PC-9 (cell line): ENCODE measurements around the gene AHNAK. TPM values are rescaled to one million over a fixed set of nuclear protein-coding genes. Genes with fewer than 3 reads are reported as not detected.
"Not testable (repeated sequence)": the region's sequence is repeated elsewhere in the genome, so short reads cannot be mapped to it uniquely, and the experiment has no call there.

Experiments
- BruUV-seq: library from RNA; stranded (reverse); fragments of 400-500 nt; replicated peaks from 2 replicates; lab custom pipeline; 2021; lab: Mats Ljungman, UMichigan
- CTCF ChIA-PET: fragments of 300-600 bp; sonication (Branson Sonifier 250); formaldehyde crosslinking; loops from one replicate; lab custom pipeline; 2022; ENCODE audit warnings: antibody characterized with exemption; lab: Charles Lee
- POLR2A ChIA-PET: fragments of 300-600 bp; sonication (Branson Sonifier 250); formaldehyde crosslinking; loops from one replicate; lab custom pipeline; 2022; ENCODE audit warnings: antibody characterized with exemption; ENCODE audit not compliant: unreplicated experiment; lab: Charles Lee
- DNase-seq, 2 experiments: peaks; one replicate each; pipeline versions ENCODE4 v3.0.0 to v3.0.0-alpha.2; 2015 to 2022; ENCODE audit warnings: mixed read lengths in 1 of 2
- H2AFZ ChIP-seq: fragments of 200-600 bp; sonication (generic); 2 replicates; pipeline ENCODE4 v1.8.1; 2017; ENCODE audit warnings: antibody characterized with exemption
- H3F3A ChIP-seq: fragments of 200-600 bp; sonication (generic); 2 replicates; pipeline ENCODE4 v1.8.1; 2017; ENCODE audit warnings: antibody characterized with exemption, mild to moderate bottlenecking, low read depth; ENCODE audit not compliant: insufficient read depth
- H3K27ac ChIP-seq: fragments of 200-600 bp; sonication (generic); 2 replicates; pipeline ENCODE4 v1.6.1; 2016; ENCODE audit warnings: mixed run types
- H3K27me3 ChIP-seq: fragments of 200-600 bp; sonication (generic); 2 replicates; pipeline ENCODE4 v1.6.1; 2016; ENCODE audit warnings: low read depth, mixed run types; ENCODE audit not compliant: insufficient read depth
- H3K36me3 ChIP-seq: fragments of 200-600 bp; sonication (generic); 2 replicates; pipeline ENCODE4 v1.6.1; 2016; ENCODE audit warnings: low read depth, mixed run types
- H3K4me1 ChIP-seq: fragments of 200-600 bp; sonication (generic); replicated peaks from 2 replicates; pipeline ENCODE4 v1.6.1; 2016; ENCODE audit warnings: mixed run types; ENCODE audit not compliant: insufficient read depth
- H3K4me2 ChIP-seq: fragments of 200-600 bp; sonication (generic); 2 replicates; pipeline ENCODE4 v1.6.1; 2017; ENCODE audit warnings: mixed run types
- H3K4me3 ChIP-seq: fragments of 200-600 bp; sonication (generic); 2 replicates; pipeline ENCODE4 v1.6.1; 2016; ENCODE audit warnings: mixed run types
- H3K79me2 ChIP-seq: fragments of 200-600 bp; sonication (generic); 2 replicates; pipeline ENCODE4 v1.6.1; 2017; ENCODE audit warnings: low read depth, mixed run types
- H3K9me2 ChIP-seq: fragments of 200-600 bp; sonication (generic); 2 replicates; pipeline ENCODE4 v1.8.1; 2017; ENCODE audit warnings: mild to moderate bottlenecking; ENCODE audit not compliant: insufficient read depth
- H3K9me3 ChIP-seq: fragments of 200-600 bp; sonication (generic); 2 replicates; pipeline ENCODE4 v1.8.1; 2016; ENCODE audit warnings: low read depth; ENCODE audit not compliant: insufficient read depth
- H4K20me1 ChIP-seq: fragments of 200-600 bp; sonication (generic); 2 replicates; pipeline ENCODE4 v1.8.1; 2017; ENCODE audit not compliant: insufficient read depth
- EZH2 ChIP-seq: fragments of 200-600 bp; sonication (generic); IDR thresholded peaks from 2 replicates; pipeline ENCODE4 v1.8.0; 2017; ENCODE audit warnings: antibody characterized with exemption, low read depth
- intact Hi-C: fragments of 100-400 bp; cut with micrococcal nuclease; formaldehyde crosslinking; loops from one replicate; pipeline ENCODE4 v1.10.0; 2022; ENCODE audit not compliant: unreplicated experiment
- total RNA-seq: library from RNA; stranded (reverse); gene quantifications from 2 replicates; pipeline ENCODE4 v1.2.3, GENCODE V29; 2021
- TF ChIP-seq, protein P1 (sequence below): fragments of 200-600 bp; sonication (generic); conservative IDR thresholded peaks from 2 replicates; pipeline ENCODE4 v1.6.1; 2017; ENCODE audit warnings: mixed run types, antibody characterized with exemption, mild to moderate bottlenecking, moderate library complexity

AHNAK gene
- total RNA-seq, 1 experiment from 2014 or later = 632 TPM

DNA sequence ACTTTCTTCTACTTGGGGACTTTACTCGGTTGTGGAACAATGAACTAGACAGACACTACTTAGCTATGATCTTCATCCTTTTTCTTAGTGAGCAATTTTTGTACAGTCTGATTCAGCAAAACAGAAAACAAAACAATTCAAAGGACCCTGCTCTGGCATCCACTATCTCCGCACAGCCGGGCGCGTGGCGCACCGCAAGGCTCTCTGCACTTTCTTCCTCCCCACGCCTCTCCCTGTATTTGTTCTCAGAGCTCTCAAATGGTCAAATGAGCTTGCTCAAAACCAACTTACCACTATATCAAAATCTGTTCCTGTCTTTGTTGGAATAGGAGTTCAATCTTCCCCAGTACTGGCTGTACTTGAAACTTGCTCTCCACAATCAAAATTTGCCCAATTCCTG, 19.6 kb upstream of the AHNAK start:
- no TSS peak for BruUV-seq
- Histone ChIP-seq H3K79me2 (peaks cover 88% of the 10 kb centered on the region), H3K27me3 (no peaks in the 10 kb centered on the region), H4K20me1 (peaks cover 91% of the 10 kb centered on the region), H2AFZ (no peak overlapping the region), H3K36me3 (peaks cover 71% of the 10 kb centered on the region), H3K4me2 (no peak overlapping the region), H3K4me3 (no peak overlapping the region), H3K4me1 (peaks cover 48% of the 10 kb centered on the region), H3K9me3 (no peaks in the 10 kb centered on the region), H3K9me2 (no peaks in the 10 kb centered on the region), H3F3A (peaks cover 99% of the 10 kb centered on the region), H3K27ac (peak overlapping the region; percentile 36; the same call in 1 of the 2 replicates)
- POLR2A ChIA-PET = no interaction called here
- no peak for TF ChIP-seq EZH2
- TF ChIP-seq, protein P1, sequence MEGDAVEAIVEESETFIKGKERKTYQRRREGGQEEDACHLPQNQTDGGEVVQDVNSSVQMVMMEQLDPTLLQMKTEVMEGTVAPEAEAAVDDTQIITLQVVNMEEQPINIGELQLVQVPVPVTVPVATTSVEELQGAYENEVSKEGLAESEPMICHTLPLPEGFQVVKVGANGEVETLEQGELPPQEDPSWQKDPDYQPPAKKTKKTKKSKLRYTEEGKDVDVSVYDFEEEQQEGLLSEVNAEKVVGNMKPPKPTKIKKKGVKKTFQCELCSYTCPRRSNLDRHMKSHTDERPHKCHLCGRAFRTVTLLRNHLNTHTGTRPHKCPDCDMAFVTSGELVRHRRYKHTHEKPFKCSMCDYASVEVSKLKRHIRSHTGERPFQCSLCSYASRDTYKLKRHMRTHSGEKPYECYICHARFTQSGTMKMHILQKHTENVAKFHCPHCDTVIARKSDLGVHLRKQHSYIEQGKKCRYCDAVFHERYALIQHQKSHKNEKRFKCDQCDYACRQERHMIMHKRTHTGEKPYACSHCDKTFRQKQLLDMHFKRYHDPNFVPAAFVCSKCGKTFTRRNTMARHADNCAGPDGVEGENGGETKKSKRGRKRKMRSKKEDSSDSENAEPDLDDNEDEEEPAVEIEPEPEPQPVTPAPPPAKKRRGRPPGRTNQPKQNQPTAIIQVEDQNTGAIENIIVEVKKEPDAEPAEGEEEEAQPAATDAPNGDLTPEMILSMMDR = no peak
- intact Hi-C loops = no loop called here
- CTCF ChIA-PET = interaction anchor here (0.6 to 1.3 kb wide), 2 partner anchors 70 to 172 kb away, joined by 4 to 13 read pairs; no protein-coding TSS in a partner anchor
- DNase-seq = no peak

DNA sequence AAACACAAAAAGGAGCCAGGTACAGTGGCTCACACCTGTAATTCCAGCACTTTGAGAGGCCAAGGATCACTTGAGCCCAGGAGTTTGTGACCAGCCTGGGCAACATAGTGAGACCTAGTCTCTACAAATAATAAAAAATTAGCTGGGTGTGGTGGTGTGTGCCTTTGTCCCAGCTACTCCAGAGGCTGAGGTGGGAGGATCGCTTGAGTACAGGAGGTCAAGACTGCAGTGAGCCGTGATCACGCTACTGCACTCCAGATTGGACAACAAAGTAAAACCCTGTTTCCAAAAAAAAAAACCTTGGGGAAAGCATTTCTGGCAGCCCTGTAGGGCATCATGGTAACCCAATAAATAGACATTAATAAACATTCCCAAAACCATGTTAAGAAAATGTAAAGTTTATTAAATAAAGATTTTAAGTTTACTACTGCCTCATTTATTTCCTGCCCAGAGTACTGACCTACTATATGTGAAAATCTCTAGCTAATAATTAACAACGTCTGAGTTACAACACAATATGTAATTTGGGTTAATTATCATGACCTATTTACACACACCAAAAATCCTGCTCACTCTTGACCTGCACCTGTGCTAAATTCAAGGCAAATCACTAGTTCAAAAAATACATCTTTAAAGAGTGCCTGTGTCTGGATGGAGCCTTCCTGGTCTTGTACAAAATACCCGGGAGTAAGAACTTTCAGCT, 18.6 kb upstream of the AHNAK start:
- peaks cover 46% of the 10 kb centered on the region for H3K4me1 ChIP-seq
- ChIA-PET POLR2A (no interaction called here), CTCF (interaction anchor here (0.7 to 1.3 kb wide), 3 partner anchors 9 to 231 kb away, joined by 3 to 4 read pairs (median 4); partner anchors contain the start of gene EEF1G)
- DNase-seq = no peak
- H3K79me2 ChIP-seq = peaks cover 80% of the 10 kb centered on the region
- peaks cover 97% of the 10 kb centered on the region for H3F3A ChIP-seq
- H3K27ac ChIP-seq = peak overlapping the region; percentile 23; the same call in 1 of the 2 replicates
- H3K36me3 ChIP-seq = peaks cover 62% of the 10 kb centered on the region
- intact Hi-C loops = no loop called here
- H3K9me3 ChIP-seq = no peaks in the 10 kb centered on the region
- H3K4me3 ChIP-seq = no peak overlapping the region
- H3K27me3 ChIP-seq = no peaks in the 10 kb centered on the region
- H3K9me2 ChIP-seq = no peaks in the 10 kb centered on the region
- no peak overlapping the region for H2AFZ ChIP-seq
- no peak overlapping the region for H3K4me2 ChIP-seq
- BruUV-seq = no TSS peak
- peaks cover 88% of the 10 kb centered on the region for H4K20me1 ChIP-seq
- no peak for TF ChIP-seq EZH2
- TF ChIP-seq, protein P1 = no peak

DNA sequence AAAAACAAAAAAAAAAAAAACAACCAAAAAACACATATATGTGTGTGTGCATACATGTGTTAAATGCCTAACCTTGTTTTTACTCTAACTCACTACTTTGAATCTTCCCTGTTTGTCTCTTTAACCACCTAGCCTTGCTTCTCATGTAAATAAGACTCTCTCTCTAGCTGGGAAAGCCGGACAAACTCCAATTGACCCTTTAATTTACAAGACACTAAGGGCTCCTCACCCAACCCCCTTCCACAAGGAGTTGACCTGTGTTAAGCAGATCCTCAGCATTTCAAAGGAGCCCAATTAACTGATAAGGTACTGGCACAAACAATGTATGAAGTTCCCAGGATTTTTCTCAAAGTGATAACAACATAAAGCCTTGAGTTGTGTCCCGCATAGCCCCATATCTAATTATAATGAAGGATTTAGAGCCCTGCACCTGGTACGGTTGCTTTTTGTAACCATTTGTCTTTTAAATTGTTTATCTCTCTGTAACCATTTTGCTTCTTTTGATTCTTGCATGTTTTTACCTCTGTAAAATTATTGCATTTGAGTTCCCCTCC, 15.1 kb upstream of the AHNAK start:
- Histone ChIP-seq H3K4me2 (peak overlapping the region; percentile 40), H4K20me1 (peaks cover 77% of the 10 kb centered on the region), H3K4me1 (peaks cover 76% of the 10 kb centered on the region), H3F3A (peaks cover 98% of the 10 kb centered on the region), H3K36me3 (peaks cover 53% of the 10 kb centered on the region), H3K27ac (peak overlapping the region; percentile 49), H3K79me2 (peaks cover 64% of the 10 kb centered on the region)
- H2AFZ ChIP-seq, H3K9me2 ChIP-seq, H3K4me3 ChIP-seq, intact Hi-C loops, DNase-seq, H3K9me3 ChIP-seq, BruUV-seq, H3K27me3 ChIP-seq: not testable (repeated sequence)
- ChIA-PET CTCF (interaction anchor here (1.6 to 3.3 kb wide), 3 partner anchors 18 to 166 kb away, joined by 19 to 49 read pairs (median 30); no protein-coding TSS in a partner anchor), POLR2A (interaction anchor here (1.1 kb wide), 1 partner anchor 11 kb away, joined by 3 read pairs; no protein-coding TSS in a partner anchor)
